K562 (cell line): ENCODE measurements around the gene MPHOSPH9. TPM values are rescaled to one million over a fixed set of nuclear protein-coding genes. Genes with fewer than 3 reads are reported as not detected.

Experiments
- ATAC-seq: fragments of 200-7000 bp; cut with Tn5 transposase; 3 replicates; pipeline ENCODE4 v1.9.1; 2020; ENCODE audit warnings: moderate library complexity
- BruUV-seq: library from RNA; stranded (reverse); fragments of 400-500 nt; replicated peaks from 2 replicates; lab custom pipeline; 2021; lab: Mats Ljungman, UMichigan
- CTCF ChIA-PET: fragments of 300-600 bp; formaldehyde crosslinking; extraction: SDS; loops from one replicate; lab custom pipeline; 2021; ENCODE audit warnings: low intra/inter-chr PET ratio; lab: Yijun Ruan, JAX
- POLR2A ChIA-PET: fragments of 300-600, 350-650 bp; sonication (Branson Sonifier 250); formaldehyde crosslinking; extraction: SDS; loops from one replicate; lab custom pipeline; 2021; ENCODE audit warnings: antibody characterized with exemption, inconsistent platforms; lab: Yijun Ruan, JAX
- DNase-seq, 4 experiments: peaks; one replicate each; pipeline versions ENCODE4 v3.0.0 to v3.0.0-alpha.2; 2011 to 2018; ENCODE audit warnings: low spot score in 3 of 4, mixed read lengths in 3 of 4; ENCODE audit errors: extremely low read depth in 1 of 4
- FAIRE-seq: peaks from 2 replicates; lab custom pipeline; 2011; peaks lifted over from hg19 to GRCh38; lab: Jason Lieb, UNC
- H2AFZ ChIP-seq: 2 replicates; pipeline ENCODE4 v1.6.0; 2011; ENCODE audit warnings: low read depth, low read length, control low read depth, inconsistent platforms
- H3K27ac ChIP-seq: fragments of 200-600 bp; 3 replicates; pipeline ENCODE4 v1.8.0; 2011; ENCODE audit warnings: low read depth, mild to moderate bottlenecking, control low read depth, inconsistent platforms, low read length, moderate library complexity, mixed read lengths; ENCODE audit errors: extremely low read depth
- H3K27me3 ChIP-seq, 2 experiments: fragments of 300-600 bp in 1 of 2; 2 replicates in 1 of 2; 3 replicates in 1 of 2; pipeline versions ENCODE4 v1.6.0 to v1.8.0; 2011; ENCODE audit warnings: inconsistent platforms in 2 of 2, low read length in 2 of 2, mild to moderate bottlenecking in 1 of 2, mixed read lengths in 1 of 2, moderate library complexity in 1 of 2; ENCODE audit not compliant: control insufficient read depth in 2 of 2, insufficient read depth in 2 of 2
- H3K36me3 ChIP-seq: fragments of 300-600 bp; 3 replicates; pipeline ENCODE4 v1.8.0; 2011; ENCODE audit warnings: mild to moderate bottlenecking, low read length, inconsistent platforms; ENCODE audit not compliant: control insufficient read depth, insufficient read depth
- H3K4me1 ChIP-seq, 2 experiments: fragments of 200-600 bp in 1 of 2; replicated peaks in 1 of 2; 2 replicates in 1 of 2; 3 replicates in 1 of 2; pipeline versions ENCODE4 v1.5.1 to v1.8.0; 2011; ENCODE audit warnings: inconsistent platforms in 2 of 2, low read length in 2 of 2, mild to moderate bottlenecking in 1 of 2, mixed read lengths in 1 of 2, moderate library complexity in 1 of 2; ENCODE audit not compliant: control insufficient read depth in 2 of 2, insufficient read depth in 2 of 2
- H3K4me2 ChIP-seq: 2 replicates; pipeline ENCODE4 v1.6.1; 2011; ENCODE audit warnings: low read length, control low read depth, inconsistent platforms, mixed read lengths; ENCODE audit not compliant: insufficient read depth
- H3K4me3 ChIP-seq: fragments of 200-600 bp; sonication (generic), shearing (Covaris generic); 2 replicates; pipeline ENCODE4 v1.5.1; 2016; ENCODE audit warnings: control low read depth, inconsistent platforms
- H3K79me2 ChIP-seq: fragments of 200-600 bp; 3 replicates; pipeline ENCODE4 v1.8.0; 2011; ENCODE audit warnings: low read length, inconsistent platforms; ENCODE audit not compliant: control insufficient read depth, insufficient read depth
- H3K9ac ChIP-seq, 2 experiments: 2 replicates each; pipeline versions ENCODE4 v1.6.0 to v1.6.1; 2011; ENCODE audit warnings: low read depth in 2 of 2, low read length in 2 of 2, control low read depth in 1 of 2, inconsistent platforms in 1 of 2, mild to moderate bottlenecking in 1 of 2, mixed read lengths in 1 of 2; ENCODE audit not compliant: insufficient read depth in 1 of 2
- H3K9me1 ChIP-seq: one replicate; pipeline ENCODE4 v1.6.0; 2011; ENCODE audit warnings: inconsistent platforms, mild to moderate bottlenecking, low read length, moderate library complexity; ENCODE audit not compliant: control insufficient read depth, insufficient read depth
- H3K9me3 ChIP-seq: replicated peaks from 2 replicates; pipeline ENCODE4 v1.5.1; 2011; ENCODE audit warnings: low read depth, low read length, inconsistent platforms; ENCODE audit not compliant: control insufficient read depth, insufficient read depth
- H4K20me1 ChIP-seq: replicated peaks from 2 replicates; pipeline ENCODE4 v1.6.1; 2011; ENCODE audit warnings: low read length, inconsistent platforms, mixed read lengths; ENCODE audit not compliant: control insufficient read depth, insufficient read depth
- ATF7 ChIP-seq: fragments of 450-650 bp; IDR thresholded peaks from 2 replicates; pipeline ENCODE4 v1.7.1; 2014; ENCODE audit warnings: mild to moderate bottlenecking, moderate library complexity
- CBX8 ChIP-seq: fragments of 200-600 bp; sonication (generic); IDR thresholded peaks from 2 replicates; pipeline ENCODE4 v1.6.1; 2012; ENCODE audit warnings: borderline replicate concordance, mixed run types, low read depth, mild to moderate bottlenecking, moderate library complexity, mixed read lengths, low read length, control low read depth, inconsistent platforms; ENCODE audit not compliant: poor library complexity, severe bottlenecking; ENCODE audit errors: extremely low read depth
- CCNT2 ChIP-seq: IDR thresholded peaks from 2 replicates; pipeline ENCODE4 v1.6.1; 2011; ENCODE audit warnings: borderline replicate concordance, low read depth, mild to moderate bottlenecking, moderate library complexity, mixed read lengths, low read length; ENCODE audit not compliant: insufficient read length; ENCODE audit errors: extremely low read depth
- ERF ChIP-seq: fragments of 450-650 bp; formaldehyde crosslinking; IDR thresholded peaks from 2 replicates; pipeline ENCODE4 v1.4.0; 2020; ENCODE audit warnings: mild to moderate bottlenecking, mixed read lengths
- ESRRA ChIP-seq: fragments of 450-650 bp; IDR thresholded peaks from 2 replicates; pipeline ENCODE4 v1.6.1; 2014; ENCODE audit warnings: low read depth, mild to moderate bottlenecking, moderate library complexity, borderline replicate concordance
- KDM4B ChIP-seq, 2 experiments: fragments of 450-650 bp in 1 of 2; sonication (generic) in 1 of 2; IDR thresholded peaks; 2 replicates each; pipeline ENCODE4 v1.6.1; 2016 to 2017; ENCODE audit warnings: borderline replicate concordance in 2 of 2, antibody characterized with exemption in 1 of 2, low read depth in 1 of 2, mild to moderate bottlenecking in 1 of 2
- MECOM ChIP-seq: fragments of 250-450 bp; sonication (Bioruptor Pico); IDR thresholded peaks from 2 replicates; pipeline ENCODE4 v1.8.0; 2022; ENCODE audit warnings: inconsistent platforms
- SNRNP70 ChIP-seq: fragments of 200-400 bp; formaldehyde crosslinking; optimal IDR thresholded peaks from 2 replicates; pipeline ENCODE3; 2017; ENCODE audit warnings: low read depth, low read length
- ZBTB17 ChIP-seq: fragments of 450-650 bp; formaldehyde crosslinking; IDR thresholded peaks from 2 replicates; pipeline ENCODE4 v1.4.0; 2020; ENCODE audit warnings: mild to moderate bottlenecking
- ZNF75A ChIP-seq: fragments of 450-650 bp; formaldehyde crosslinking; IDR thresholded peaks from 2 replicates; pipeline ENCODE4 v1.4.0; 2020; ENCODE audit warnings: mild to moderate bottlenecking
- WGBS: fragments of 100-300 bp; shearing (Covaris generic); methylation state at CpG from one replicate; pipeline ENCODE4 v1.1.6; 2016; ENCODE audit warnings: low coverage, mixed read lengths; ENCODE audit not compliant: insufficient coverage; ENCODE audit errors: missing lambda C conversion rate; 5-methylcytosine and 5-hydroxymethylcytosine counted together
- in situ Hi-C: fragments of 300-500 bp; cut with MboI; formaldehyde crosslinking; loops from 4 replicates; pipeline ENCODE4 v1.15.0; 2018; ENCODE audit warnings: inconsistent platforms, mixed read lengths
- intact Hi-C: fragments of 100-400 bp; cut with micrococcal nuclease; formaldehyde crosslinking; loops from 2 replicates; pipeline ENCODE4 v1.14.2; 2022
- polyA plus RNA-seq, 8 experiments: library from polyadenylated mRNA; depleted of rRNA in 4 of 8; stranded (reverse) in 5 of 8; unstranded in 3 of 8; fragments of >200 nt; fragmentation: Nextera tagmentation in 2 of 8; fragmentation: Illumina TruSeq in 1 of 8; extraction: Ambion mirVana in 2 of 8; extraction: Trizol in 1 of 8; gene quantifications; 2 replicates each; pipeline versions ENCODE4 v1.2.1 to v1.2.3, GENCODE V29; 2011 to 2014; ENCODE audit warnings: inconsistent platforms in 1 of 8, missing spikeins in 1 of 8
- total RNA-seq, 7 experiments: library from RNA; depleted of rRNA in 6 of 7; stranded (reverse); fragments of >200 nt in 6 of 7; fragmentation: Illumina TruSeq in 2 of 7; extraction: Trizol in 2 of 7; gene quantifications; 2 replicates each; pipeline versions ENCODE4 v1.2.1 to v1.2.3, GENCODE V29; 2011 to 2021; ENCODE audit warnings: low replicate concordance in 1 of 7
- TF ChIP-seq, protein P1 (sequence below): sonication (generic); formaldehyde crosslinking; IDR thresholded peaks from 2 replicates; pipeline ENCODE4 v1.8.1; 2023; ENCODE audit warnings: mild to moderate bottlenecking, missing genetic modification reagents
- TF ChIP-seq, protein P2 (sequence below): fragments of 450-650 bp; IDR thresholded peaks from 2 replicates; pipeline ENCODE4 v1.7.0; 2016; ENCODE audit warnings: borderline replicate concordance

Gene MPHOSPH9
- total and polyA plus RNA-seq, 9 of the 15 experiments (the other 6 are each of a cell fraction or from before 2014, with no cell fraction given) = 14.2 to 103 (median 54.5) TPM

GRCh38 chr12:123160801-123161487 lies 72.0 kb downstream of the MPHOSPH9 start:
- DNase-seq (no peak), FAIRE-seq (no peak), ATAC-seq (no peak)
- WGBS = 65% methylated on average over 11 of the region's 11 CpGs
- no TSS peak for BruUV-seq
- POLR2A ChIA-PET = interaction anchor here (0.8 to 1.4 kb wide), 2 partner anchors 8 to 10 kb away, joined by 3 to 5 read pairs; partner anchors contain the start of gene PITPNM2
- H3K4me1 ChIP-seq = no peaks in the 10 kb centered on the region
- CTCF ChIA-PET = no interaction called here
- H3K9me1 ChIP-seq = no peaks in the 10 kb centered on the region
- H3K9me3 ChIP-seq = no peaks in the 10 kb centered on the region
- peaks cover 77% of the 10 kb centered on the region for H3K36me3 ChIP-seq
- in situ Hi-C loops (no loop called here), intact Hi-C loops (no loop called here)
- H2AFZ ChIP-seq = no peak overlapping the region
- H3K9ac ChIP-seq = no peak overlapping the region
- H3K27ac ChIP-seq = no peak overlapping the region
- no peaks in the 10 kb centered on the region for H3K27me3 ChIP-seq
- H3K4me3 ChIP-seq = no peak overlapping the region
- H3K79me2 ChIP-seq = no peaks in the 10 kb centered on the region
- TF ChIP-seq ZBTB17 (CRISPR knock-in tag) = no peak
- TF ChIP-seq ZNF75A (CRISPR knock-in tag) = no peak
- TF ChIP-seq, protein P1, sequence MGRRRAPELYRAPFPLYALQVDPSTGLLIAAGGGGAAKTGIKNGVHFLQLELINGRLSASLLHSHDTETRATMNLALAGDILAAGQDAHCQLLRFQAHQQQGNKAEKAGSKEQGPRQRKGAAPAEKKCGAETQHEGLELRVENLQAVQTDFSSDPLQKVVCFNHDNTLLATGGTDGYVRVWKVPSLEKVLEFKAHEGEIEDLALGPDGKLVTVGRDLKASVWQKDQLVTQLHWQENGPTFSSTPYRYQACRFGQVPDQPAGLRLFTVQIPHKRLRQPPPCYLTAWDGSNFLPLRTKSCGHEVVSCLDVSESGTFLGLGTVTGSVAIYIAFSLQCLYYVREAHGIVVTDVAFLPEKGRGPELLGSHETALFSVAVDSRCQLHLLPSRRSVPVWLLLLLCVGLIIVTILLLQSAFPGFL = no peak
- TF ChIP-seq CCNT2 = no peak
- no peak for TF ChIP-seq ATF7
- TF ChIP-seq, protein P2, sequence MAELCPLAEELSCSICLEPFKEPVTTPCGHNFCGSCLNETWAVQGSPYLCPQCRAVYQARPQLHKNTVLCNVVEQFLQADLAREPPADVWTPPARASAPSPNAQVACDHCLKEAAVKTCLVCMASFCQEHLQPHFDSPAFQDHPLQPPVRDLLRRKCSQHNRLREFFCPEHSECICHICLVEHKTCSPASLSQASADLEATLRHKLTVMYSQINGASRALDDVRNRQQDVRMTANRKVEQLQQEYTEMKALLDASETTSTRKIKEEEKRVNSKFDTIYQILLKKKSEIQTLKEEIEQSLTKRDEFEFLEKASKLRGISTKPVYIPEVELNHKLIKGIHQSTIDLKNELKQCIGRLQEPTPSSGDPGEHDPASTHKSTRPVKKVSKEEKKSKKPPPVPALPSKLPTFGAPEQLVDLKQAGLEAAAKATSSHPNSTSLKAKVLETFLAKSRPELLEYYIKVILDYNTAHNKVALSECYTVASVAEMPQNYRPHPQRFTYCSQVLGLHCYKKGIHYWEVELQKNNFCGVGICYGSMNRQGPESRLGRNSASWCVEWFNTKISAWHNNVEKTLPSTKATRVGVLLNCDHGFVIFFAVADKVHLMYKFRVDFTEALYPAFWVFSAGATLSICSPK = no peak
- TF ChIP-seq SNRNP70 = no peak
- TF ChIP-seq MECOM (CRISPR knock-in tag) = no peak
- no peak for TF ChIP-seq ERF
- TF ChIP-seq KDM4B (IDR thresholded peaks at IDR 0.05; ENCODE audit: borderline replicate concordance in 2 of 2, low read depth in 1 of 2) = no peak
- no peak for TF ChIP-seq CBX8
- TF ChIP-seq ESRRA = no peak
- H3K4me2 ChIP-seq = no peak overlapping the region
- H4K20me1 ChIP-seq = no peaks in the 10 kb centered on the region
